Panc1 (cell line): ENCODE measurements around the gene VPS18. TPM values are rescaled to one million over a fixed set of nuclear protein-coding genes. Genes with fewer than 3 reads are reported as not detected.

Experiments
- ATAC-seq: fragments of 200-7000 bp; cut with Tn5 transposase; 2 replicates; pipeline ENCODE4 v1.9.1; 2020; ENCODE audit warnings: mild to moderate bottlenecking, moderate library complexity
- BruUV-seq: library from RNA; stranded (reverse); fragments of 400-500 nt; replicated peaks from 2 replicates; lab custom pipeline; 2021; lab: Mats Ljungman, UMichigan
- CTCF ChIA-PET: fragments of 300-600 bp; sonication (Branson Sonifier 250); formaldehyde crosslinking; loops from one replicate; lab custom pipeline; 2022; ENCODE audit warnings: antibody characterized with exemption; lab: Charles Lee
- POLR2A ChIA-PET: fragments of 300-600 bp; sonication (Branson Sonifier 250); formaldehyde crosslinking; loops from one replicate; lab custom pipeline; 2022; ENCODE audit warnings: antibody characterized with exemption; lab: Charles Lee
- DNase-seq: peaks from one replicate; pipeline ENCODE4 v3.0.0-alpha.2; 2010; ENCODE audit warnings: low read depth, low spot score
- H3K27ac ChIP-seq: 2 replicates; pipeline ENCODE4 v1.5.1; 2011; ENCODE audit warnings: mild to moderate bottlenecking, low read length, inconsistent platforms
- H3K27me3 ChIP-seq: fragments of 200-500 bp; sonication (Bioruptor generic); 2 replicates; pipeline ENCODE4 v1.6.0; 2014; ENCODE audit warnings: low read length, inconsistent platforms; ENCODE audit not compliant: control insufficient read depth, insufficient read depth
- H3K36me3 ChIP-seq: fragments of 200-500 bp; sonication (Bioruptor generic); 2 replicates; pipeline ENCODE4 v1.5.1; 2014; ENCODE audit warnings: inconsistent platforms, mild to moderate bottlenecking, low read length, moderate library complexity; ENCODE audit not compliant: control insufficient read depth, insufficient read depth
- H3K4me1 ChIP-seq: 2 replicates; pipeline ENCODE4 v1.5.1; 2011; ENCODE audit warnings: inconsistent platforms, mild to moderate bottlenecking, low read length, moderate library complexity; ENCODE audit not compliant: control insufficient read depth, insufficient read depth
- H3K4me3 ChIP-seq, 2 experiments: 2 replicates each; pipeline ENCODE4 v1.5.1; 2011 to 2012; ENCODE audit warnings: low read depth in 2 of 2, low read length in 2 of 2, mild to moderate bottlenecking in 2 of 2, inconsistent platforms in 1 of 2, moderate library complexity in 1 of 2
- H3K9me3 ChIP-seq: fragments of 200-500 bp; sonication (Bioruptor generic); 2 replicates; pipeline ENCODE4 v1.5.1; 2014; ENCODE audit warnings: low read depth, mild to moderate bottlenecking, inconsistent platforms, low read length, moderate library complexity; ENCODE audit not compliant: control insufficient read depth, insufficient read depth
- CTCF ChIP-seq: fragments of 450-650 bp; IDR thresholded peaks from 2 replicates; pipeline ENCODE4 v1.5.1; 2017; ENCODE audit warnings: mild to moderate bottlenecking
- POLR2AphosphoS5 ChIP-seq: IDR thresholded peaks from 2 replicates; pipeline ENCODE4 v1.6.1; 2012; ENCODE audit warnings: mild to moderate bottlenecking, low read depth, low read length, moderate library complexity
- REST ChIP-seq, 2 experiments: IDR thresholded peaks; 2 replicates each; pipeline ENCODE4 v1.6.1; 2011 to 2012; ENCODE audit warnings: low read depth in 2 of 2, control low read depth in 1 of 2, low read length in 1 of 2, mild to moderate bottlenecking in 1 of 2, moderate library complexity in 1 of 2; ENCODE audit not compliant: insufficient read depth in 1 of 2
- SIN3A ChIP-seq: IDR thresholded peaks from 2 replicates; pipeline ENCODE4 v1.6.1; 2012; ENCODE audit warnings: low read depth, mild to moderate bottlenecking, low read length, moderate library complexity, borderline replicate concordance; ENCODE audit not compliant: insufficient read depth
- TCF7L2 ChIP-seq: IDR thresholded peaks from 2 replicates; pipeline ENCODE4 v1.6.1; 2011; ENCODE audit warnings: mild to moderate bottlenecking, low read depth, low read length, inconsistent platforms
- in situ Hi-C: cut with HindIII; loops from 2 replicates; pipeline ENCODE4 v1.10.0; 2016; ENCODE audit warnings: low sequenced_read_pairs, low pct_unique_long_range_greater_than_20kb
- intact Hi-C: fragments of 100-400 bp; cut with micrococcal nuclease; formaldehyde crosslinking; loops from one replicate; pipeline ENCODE4 v1.10.0; 2022; ENCODE audit not compliant: unreplicated experiment
- total RNA-seq: library from RNA; stranded (reverse); gene quantifications from one replicate; pipeline ENCODE4 v1.2.1, GENCODE V29; 2021; ENCODE audit not compliant: unreplicated experiment

VPS18 gene
- total RNA-seq, 1 experiment from 2014 or later = 46.7 TPM

- Histone ChIP-seq H3K9me3 (no peaks in the 10 kb centered on the region), H3K4me3 (no peak overlapping the region), H3K36me3 (no peaks in the 10 kb centered on the region), H3K27me3 (no peaks in the 10 kb centered on the region), H3K4me1 (0 out of 2 replicates have a peak, but pooled peaks cover 4% of the 10 kb centered on the region), H3K27ac (no peak overlapping the region)
- no peak for ATAC-seq
- TF ChIP-seq POLR2AphosphoS5 (no peak), REST (IDR thresholded peaks at IDR 0.05; ENCODE audit: insufficient read depth in 1 of 2, low read depth in 2 of 2, low read length in 1 of 2) (no peak), TCF7L2 (no peak), CTCF (no peak), SIN3A (no peak)
- POLR2A ChIA-PET = interaction anchor here (0.6 kb wide), 1 partner anchor 155 kb away, joined by 3 read pairs; no protein-coding TSS in a partner anchor
- CTCF ChIA-PET = no interaction called here
- no peak for DNase-seq
- no TSS peak for BruUV-seq
- intact Hi-C loops (no loop called here), in situ Hi-C loops (no loop called here)
Measured at GRCh38 chr15:40863660-40864270, 30.5 kb upstream of the VPS18 start.

GRCh38 chr15:40867199-40867598 lies 27.1 kb upstream of the VPS18 start:
- no peaks in the 10 kb centered on the region for H3K36me3 ChIP-seq
- H3K9me3 ChIP-seq = no peaks in the 10 kb centered on the region
- TF ChIP-seq REST (IDR thresholded peaks at IDR 0.05; ENCODE audit: insufficient read depth in 1 of 2, low read depth in 2 of 2, low read length in 1 of 2) (no peak), POLR2AphosphoS5 (no peak), CTCF (no peak), TCF7L2 (no peak), SIN3A (no peak)
- ATAC-seq (no peak), DNase-seq (no peak)
- no peak overlapping the region for H3K27ac ChIP-seq
- in situ Hi-C loops = no loop called here
- no peak overlapping the region for H3K4me3 ChIP-seq
- intact Hi-C loops = no loop called here
- BruUV-seq = no TSS peak
- ChIA-PET POLR2A (no interaction called here), CTCF (no interaction called here)
- H3K4me1 ChIP-seq = peaks cover 4% of the 10 kb centered on the region; the same call in 1 of the 2 replicates
- no peaks in the 10 kb centered on the region for H3K27me3 ChIP-seq
